ENCODE measurements around the gene SCGB1D1.

The SCGB1D1 gene

GRCh38 chr11:62233730-62234129, 43.7 kb downstream of the SCGB1D1 start:
- no peak for DNase-seq (ENCODE audit: low read depth in 2 of 2)

- DNase-seq (ENCODE audit: low read depth in 2 of 2) = no peak
Measured at GRCh38 chr11:62236187-62236586, 46.2 kb downstream of the SCGB1D1 start.

- DNase-seq (ENCODE audit: low read depth in 2 of 2) = no peak
Measured at GRCh38 chr11:62237499-62237898, 47.5 kb downstream of the SCGB1D1 start.

DNA sequence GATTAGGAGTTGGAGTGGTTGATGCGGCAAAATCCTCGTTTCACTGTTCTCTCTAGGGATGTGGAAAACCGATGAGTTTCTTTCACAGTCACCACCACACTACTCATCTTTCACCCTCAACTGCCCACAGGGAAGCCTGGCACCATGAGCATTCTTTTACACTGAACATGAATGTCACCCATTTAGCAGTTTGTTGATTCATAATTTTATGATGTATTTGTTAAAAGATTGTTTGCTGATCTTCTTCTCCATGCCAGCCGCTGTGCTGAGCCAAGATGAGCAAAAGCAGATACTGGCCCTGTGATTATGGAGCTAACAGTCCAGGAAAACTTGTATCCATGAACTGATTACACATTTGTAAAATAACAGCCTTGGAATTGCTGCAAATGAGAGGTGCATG, 48.1 kb downstream of the SCGB1D1 start:
- no peak for DNase-seq (ENCODE audit: low read depth in 2 of 2)

GRCh38 chr11:62241095-62241494, 51.1 kb downstream of the SCGB1D1 start:
- no peak for DNase-seq (ENCODE audit: low read depth in 2 of 2)

DNA sequence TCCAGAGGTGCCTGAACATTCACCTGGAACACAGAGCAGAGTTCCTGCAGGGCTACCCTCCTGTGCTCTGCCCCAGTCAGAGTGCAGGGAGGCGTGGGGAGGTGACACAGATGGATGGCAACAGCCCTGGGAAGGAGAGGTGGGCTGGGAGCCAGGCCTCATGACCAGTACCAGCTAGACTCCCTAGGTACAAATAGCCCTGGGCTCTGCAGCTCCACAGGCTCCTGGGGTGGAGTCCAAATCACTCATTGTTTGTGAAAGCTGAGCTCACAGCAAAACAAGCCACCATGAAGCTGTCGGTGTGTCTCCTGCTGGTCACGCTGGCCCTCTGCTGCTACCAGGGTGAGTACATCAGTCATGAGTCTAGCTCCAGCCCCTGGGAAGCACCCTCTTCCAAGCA, 52.0 kb downstream of the SCGB1D1 start, which contains the start of gene SCGB1D2:
SCGB1D2 (plus strand) TSS at position 219 of the 400 bp plus-strand sequence; CDS start at position 288, 69 bp downstream.
- DNase-seq (ENCODE audit: low read depth in 2 of 2) = no peak

All from fibroblast of skin of left quadriceps (primary cell).